Medulla oblongata (tissue), 1 donor: ENCODE measurements around the gene HMMR.
"Not testable (repeated sequence)": the region's sequence is repeated elsewhere in the genome, so short reads cannot be mapped to it uniquely, and the experiment has no call there.

Experiments
- DNase-seq: peaks from one replicate; pipeline ENCODE4 v3.0.0-alpha.2; 2015; ENCODE audit errors: extremely low spot score

Gene HMMR

GRCh38 chr5:163460562-163461171 lies at the start of gene HMMR:
Gene HMMR, plus strand, starts transcription at chr5:163460632. Its CDS starts 61 bp downstream, at chr5:163460693.
- DNase-seq = no peak

GRCh38 chr5:163415673-163416072 lies 44.8 kb upstream of the HMMR start:
- not testable (repeated sequence) for DNase-seq

GRCh38 chr5:163424836-163425235 lies 35.6 kb upstream of the HMMR start:
- no peak for DNase-seq

- not testable (repeated sequence) for DNase-seq
These were observed 34.3 kb upstream of the HMMR start for GRCh38 chr5:163426128-163426527.

- no peak for DNase-seq
These were observed 27.9 kb upstream of the HMMR start for GRCh38 chr5:163432544-163432943.

- no peak for DNase-seq
These were observed 27.2 kb upstream of the HMMR start for GRCh38 chr5:163433271-163433670.

- no peak for DNase-seq
These were observed 26.0 kb upstream of the HMMR start for GRCh38 chr5:163434401-163434866.

- DNase-seq = no peak
These were observed 23.9 kb upstream of the HMMR start for GRCh38 chr5:163436515-163436914.

- no peak for DNase-seq
These were observed 23.5 kb upstream of the HMMR start for GRCh38 chr5:163437011-163437308.

- peak; percentile 99 for DNase-seq
These were observed 22.9 kb upstream of the HMMR start, which contains the start of gene CCNG1 for GRCh38 chr5:163437309-163438182. Gene CCNG1, plus strand, starts transcription at chr5:163437595. Its CDS starts 1,662 bp downstream, at chr5:163439257.

- no peak for DNase-seq
These were observed 21.4 kb upstream of the HMMR start for GRCh38 chr5:163439092-163439425.

- DNase-seq = no peak
These were observed 19.5 kb upstream of the HMMR start for GRCh38 chr5:163440954-163441353.

- no peak for DNase-seq
These were observed 15.9 kb upstream of the HMMR start for GRCh38 chr5:163444526-163444925.

- no peak for DNase-seq
These were observed 15.1 kb upstream of the HMMR start for GRCh38 chr5:163445345-163445744.

- no peak for DNase-seq
These were observed 13.2 kb upstream of the HMMR start for GRCh38 chr5:163447191-163447590.

GRCh38 chr5:163447875-163448274 lies 12.6 kb upstream of the HMMR start:
- no peak for DNase-seq

GRCh38 chr5:163448491-163448890 lies 11.9 kb upstream of the HMMR start:
- no peak for DNase-seq

GRCh38 chr5:163451489-163451888 lies 8.9 kb upstream of the HMMR start:
- DNase-seq = no peak

- DNase-seq = no peak
These were observed 6.7 kb upstream of the HMMR start for GRCh38 chr5:163453705-163454104.

GRCh38 chr5:163455406-163455805 lies 5.0 kb upstream of the HMMR start:
- not testable (repeated sequence) for DNase-seq

GRCh38 chr5:163456029-163456589 lies 4.3 kb upstream of the HMMR start:
- DNase-seq = no peak

GRCh38 chr5:163456840-163457239 lies 3.6 kb upstream of the HMMR start:
- peak; percentile 38 for DNase-seq
